GM21526 (cell line): ENCODE data around the gene LTBP1.

Experiments used
- ATAC-seq: cut with Tn5 transposase; IDR thresholded peaks from one replicate; pipeline ENCODE4 v1.9.1; 2021; ENCODE audit warnings: moderate library complexity; ENCODE audit not compliant: unreplicated experiment, low FRiP score

Gene LTBP1

GRCh38 chr2:33278245-33278943 is 331.6 kb downstream of the LTBP1 start:
- no peak for ATAC-seq

GRCh38 chr2:33284287-33284686 is 337.5 kb downstream of the LTBP1 start:
- no peak for ATAC-seq

- no peak for ATAC-seq
Observed at GRCh38 chr2:33287507-33288005, 340.8 kb downstream of the LTBP1 start.

- no peak for ATAC-seq
Observed at GRCh38 chr2:33288011-33288410, 341.3 kb downstream of the LTBP1 start.

- ATAC-seq: no peak
Observed at GRCh38 chr2:33289961-33290360, 343.2 kb downstream of the LTBP1 start.

GRCh38 chr2:33291278-33292013 is 344.7 kb downstream of the LTBP1 start:
- no peak for ATAC-seq

GRCh38 chr2:33292063-33292462 is 345.3 kb downstream of the LTBP1 start:
- ATAC-seq: no peak

- ATAC-seq: no peak
Observed at GRCh38 chr2:33292981-33293595, 346.3 kb downstream of the LTBP1 start.

GRCh38 chr2:33298233-33298632 is 351.5 kb downstream of the LTBP1 start:
- ATAC-seq: no peak

- no peak for ATAC-seq
Observed at GRCh38 chr2:33301355-33301754, 354.6 kb downstream of the LTBP1 start.

GRCh38 chr2:33302348-33302747 is 355.6 kb downstream of the LTBP1 start:
- no peak for ATAC-seq

GRCh38 chr2:33304032-33304864 is 357.5 kb downstream of the LTBP1 start:
- ATAC-seq: no peak

- no peak for ATAC-seq
Observed at GRCh38 chr2:33307659-33308270, 361.0 kb downstream of the LTBP1 start.

GRCh38 chr2:33312355-33312754 is 365.6 kb downstream of the LTBP1 start:
- ATAC-seq: no peak

- ATAC-seq: no peak
Observed at GRCh38 chr2:33313039-33313438, 366.3 kb downstream of the LTBP1 start.

- ATAC-seq: no peak
Observed at GRCh38 chr2:33314541-33314940, 367.8 kb downstream of the LTBP1 start.

- no peak for ATAC-seq
Observed at GRCh38 chr2:33316328-33316727, 369.6 kb downstream of the LTBP1 start.

- ATAC-seq: no peak
Observed at GRCh38 chr2:33317369-33318007, 370.7 kb downstream of the LTBP1 start.

GRCh38 chr2:33318456-33318855 is 371.7 kb downstream of the LTBP1 start:
- no peak for ATAC-seq

- ATAC-seq: no peak
Observed at GRCh38 chr2:33320573-33320972, 373.8 kb downstream of the LTBP1 start.
